Head of caudate nucleus (tissue), 42 donors: ENCODE data around the gene ACTN3.
"Not testable (repeated sequence)": the region's sequence is repeated elsewhere in the genome, so short reads cannot be mapped to it uniquely, and the experiment has no call there.

ENCODE experiments used
- DNase-seq, 42 donors: peaks; one replicate each; pipeline versions ENCODE4 v3.0.0 to v3.0.0-alpha.2; 2020 to 2021; ENCODE audit warnings: mixed read lengths in 7 of 42
- intact Hi-C: fragments of 100-400 bp; cut with DNase I; formaldehyde crosslinking; loops from one replicate; pipeline ENCODE4 v1.15.0; 2022

Gene ACTN3

DNA sequence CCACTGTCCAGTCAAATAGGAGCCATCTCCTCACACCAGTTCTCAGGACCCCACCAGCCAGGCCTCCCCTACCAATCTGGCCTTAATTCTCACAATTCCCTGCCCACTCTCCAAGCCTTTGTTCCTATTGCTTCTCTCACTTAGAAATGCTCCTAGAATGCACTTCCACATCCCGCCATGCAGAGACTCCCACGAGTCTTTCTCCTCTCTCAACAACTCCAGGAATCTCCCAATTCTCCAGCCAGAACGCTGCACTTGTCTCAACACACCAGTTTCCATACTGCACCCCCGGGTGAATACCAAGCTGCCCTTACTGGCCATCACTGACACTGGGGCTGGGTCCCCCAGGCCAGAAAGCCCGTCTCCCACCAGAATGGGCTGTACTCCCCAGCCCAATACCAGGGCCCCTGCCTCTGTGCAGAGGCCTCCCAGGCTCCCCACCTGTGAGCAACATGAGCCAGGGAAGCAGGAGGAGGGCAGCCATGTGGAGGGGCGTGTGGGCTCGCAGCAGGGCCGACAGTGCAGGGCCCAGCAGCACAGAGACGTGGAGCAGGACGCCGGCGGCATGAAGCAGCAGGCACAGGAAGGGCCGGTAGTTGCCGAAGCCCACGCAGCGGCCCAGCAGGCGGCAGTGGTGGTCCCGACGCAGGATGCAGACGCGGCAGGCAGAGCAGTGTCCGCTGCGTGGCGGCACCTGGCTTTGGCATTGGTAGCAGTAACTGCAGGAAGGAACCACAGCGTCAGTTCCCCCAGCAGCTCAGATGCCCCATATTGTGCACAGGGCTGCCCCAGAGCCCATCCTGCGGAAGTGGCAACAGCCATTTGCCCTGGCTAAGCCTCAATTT is 3.2 kb upstream of the ACTN3 start:
- peak in 25 of 42 donors; percentile 13 to 64 (median 44) for DNase-seq
- intact Hi-C loops, result no loop called here

DNA sequence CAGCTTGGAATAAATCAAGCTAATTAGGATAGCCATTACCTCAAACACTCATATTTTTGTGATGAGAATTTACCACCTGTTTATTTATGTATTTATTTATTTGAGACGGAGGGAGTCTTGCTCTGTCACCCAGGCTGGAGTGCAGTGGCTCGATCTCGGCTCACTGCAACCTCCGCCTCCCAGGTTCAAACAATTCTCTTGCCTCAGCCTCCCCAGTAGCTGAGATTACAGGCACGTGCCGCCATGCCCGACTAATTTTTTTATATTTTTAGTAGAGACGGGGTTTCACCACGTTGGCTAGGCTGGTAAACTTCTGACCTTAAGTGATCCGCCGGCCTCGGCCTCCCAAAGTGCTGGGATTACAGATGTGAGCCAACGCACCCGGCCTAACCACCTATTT is 1.8 kb upstream of the ACTN3 start:
- intact Hi-C loops, DNase-seq: not testable (repeated sequence)

DNA sequence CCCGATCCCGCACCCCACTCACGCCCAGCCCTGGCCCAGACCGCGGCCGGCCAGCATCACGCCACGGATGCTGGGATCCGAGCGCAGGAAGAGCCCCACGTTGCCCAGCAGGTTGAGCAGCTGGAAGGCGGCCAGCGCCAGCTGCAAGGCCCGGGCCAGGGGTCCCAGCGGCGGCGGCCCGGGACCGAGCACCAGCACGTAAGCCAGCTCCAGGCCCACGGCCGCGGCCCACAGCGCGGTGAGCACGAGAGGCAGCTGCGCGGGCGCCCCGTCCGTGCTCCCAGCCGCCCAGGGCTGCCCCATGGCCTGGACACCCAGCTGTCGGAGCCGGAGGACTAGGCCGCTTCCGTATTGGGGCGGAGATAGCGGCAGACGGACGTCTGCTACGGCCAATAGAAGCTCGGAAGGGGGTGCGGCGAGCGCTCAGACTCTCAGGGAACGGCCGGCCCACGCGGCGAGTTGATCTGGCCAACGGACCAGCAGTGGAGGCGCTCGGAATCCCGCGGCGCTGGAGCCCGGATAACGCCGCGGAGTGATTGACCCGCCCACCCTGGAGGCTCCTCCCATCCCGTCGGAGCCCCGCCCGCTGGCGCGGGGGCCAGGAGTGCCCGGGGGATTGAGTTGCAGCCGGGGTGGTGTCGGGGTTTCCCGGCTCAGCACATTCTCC is 869 bp upstream of the ACTN3 start, which contains the start of gene ZDHHC24:
Gene ZDHHC24 (minus strand): TSS at position 348 of the 667 bp plus-strand sequence. CDS start 45 bp downstream, at position 303.
- DNase-seq, result peak; percentile 90 to 98 (median 96)
- intact Hi-C loops, result no loop called here

DNA sequence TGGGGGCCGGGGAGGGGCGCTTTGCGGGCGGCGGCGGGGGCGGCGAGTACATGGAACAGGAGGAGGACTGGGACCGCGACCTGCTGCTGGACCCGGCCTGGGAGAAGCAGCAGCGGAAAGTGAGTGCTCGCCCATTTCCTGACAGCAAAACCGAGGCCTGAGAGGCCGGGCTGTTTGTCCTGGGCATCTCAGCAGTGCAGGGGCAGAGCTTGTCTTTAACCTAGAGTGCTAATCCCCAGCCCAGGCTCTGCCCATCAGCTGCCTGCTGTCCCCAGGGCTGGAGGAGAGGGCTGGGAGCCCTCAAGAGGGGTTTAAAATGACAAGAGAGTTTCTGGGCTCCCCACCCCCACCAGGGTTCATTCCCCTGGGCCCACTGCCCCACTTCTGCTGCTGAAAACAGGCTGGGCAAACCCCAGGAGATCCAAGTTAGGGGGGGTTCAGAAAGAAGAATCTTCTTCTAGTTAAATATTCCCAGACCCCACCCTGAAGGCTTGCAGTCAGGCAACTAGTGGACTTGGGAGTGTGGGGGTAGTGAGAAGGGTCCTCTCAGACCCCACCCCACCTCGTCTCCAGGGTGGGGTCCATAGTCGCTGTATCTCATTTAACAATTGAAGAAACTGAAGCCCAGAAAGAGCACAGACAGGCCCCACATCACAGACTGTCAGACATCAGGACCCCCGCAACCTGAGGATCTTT is 411 bp downstream of the ACTN3 start:
- intact Hi-C loops, result no loop called here
- no peak for DNase-seq

DNA sequence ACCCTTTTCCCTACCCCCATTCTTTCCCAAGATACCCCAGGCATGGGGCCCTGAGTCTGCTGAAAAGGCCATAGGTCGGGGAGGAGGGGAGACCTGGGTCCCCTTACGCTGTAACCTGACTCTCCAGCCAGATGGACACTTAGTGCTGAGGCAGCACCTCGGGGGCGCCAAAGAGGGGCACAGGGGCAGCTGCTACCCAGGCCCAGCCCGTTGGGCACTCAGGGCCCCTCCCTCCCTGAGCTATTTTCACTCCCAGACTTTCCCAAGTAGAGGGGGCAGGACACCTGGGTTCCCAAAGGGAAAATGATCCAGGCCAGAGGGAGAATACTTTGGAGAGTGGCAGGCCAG is 933 bp downstream of the ACTN3 start:
- no peak for DNase-seq
- intact Hi-C loops, result no loop called here

DNA sequence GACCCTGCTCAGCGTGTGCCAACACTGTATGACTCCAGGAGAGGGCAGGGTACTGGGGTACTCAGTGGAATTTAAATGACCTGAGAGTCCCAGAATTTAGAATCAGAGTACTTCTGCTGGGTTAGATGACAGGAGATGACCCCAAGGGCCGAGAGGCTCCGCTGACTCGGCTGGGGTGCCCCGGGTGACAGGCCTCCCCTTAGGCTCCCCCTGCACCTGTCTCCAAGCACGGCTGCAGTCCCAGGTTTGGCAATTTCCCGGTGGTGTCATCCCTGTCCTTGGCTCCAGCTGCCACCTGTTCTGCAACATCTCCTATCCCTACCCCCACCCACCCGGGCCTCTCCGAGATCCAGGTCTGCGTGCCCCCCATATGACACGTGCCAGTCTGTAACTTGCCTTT is 1.3 kb downstream of the ACTN3 start:
- no peak for DNase-seq
- intact Hi-C loops, result no loop called here

DNA sequence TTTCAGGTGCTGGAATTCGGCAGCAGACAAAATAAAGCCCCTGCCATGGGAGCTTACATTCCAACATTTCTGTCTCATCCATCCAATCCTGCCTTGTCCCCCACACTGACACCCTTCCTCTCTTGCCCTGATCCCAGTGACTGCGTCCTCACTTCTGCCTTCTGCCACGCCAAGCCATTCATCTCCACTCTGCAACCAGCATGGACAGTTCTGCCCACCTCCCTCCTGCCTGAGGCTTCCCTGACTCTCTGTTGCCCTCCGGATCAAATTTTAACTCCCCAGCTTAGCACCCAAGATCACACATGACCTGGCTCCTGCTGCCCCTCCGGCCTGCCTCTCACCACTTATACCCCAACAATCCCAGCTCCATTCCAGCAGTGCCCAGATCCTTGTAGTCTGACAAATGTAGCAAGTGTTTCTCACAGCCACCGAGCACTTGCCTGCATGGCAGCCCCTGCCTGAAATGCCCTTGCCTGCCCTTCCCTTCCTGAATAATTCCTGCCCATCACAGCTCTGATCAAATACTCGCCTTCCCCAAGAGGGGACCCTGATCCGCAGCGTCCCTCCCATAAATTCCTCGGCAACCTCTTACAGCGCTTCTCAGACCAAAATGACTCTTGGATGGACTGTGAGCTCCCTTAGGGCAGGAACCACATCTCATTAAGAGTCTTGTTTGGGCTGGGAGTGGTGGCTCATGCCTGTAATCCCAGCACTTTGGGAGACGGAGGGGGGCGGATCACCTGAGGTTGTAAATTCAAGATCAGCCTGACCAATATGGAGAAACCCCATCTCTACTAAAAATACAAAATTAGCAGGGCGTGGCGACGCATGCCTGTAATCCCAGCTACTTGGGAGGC is 2.3 kb downstream of the ACTN3 start:
- intact Hi-C loops, result no loop called here

DNA sequence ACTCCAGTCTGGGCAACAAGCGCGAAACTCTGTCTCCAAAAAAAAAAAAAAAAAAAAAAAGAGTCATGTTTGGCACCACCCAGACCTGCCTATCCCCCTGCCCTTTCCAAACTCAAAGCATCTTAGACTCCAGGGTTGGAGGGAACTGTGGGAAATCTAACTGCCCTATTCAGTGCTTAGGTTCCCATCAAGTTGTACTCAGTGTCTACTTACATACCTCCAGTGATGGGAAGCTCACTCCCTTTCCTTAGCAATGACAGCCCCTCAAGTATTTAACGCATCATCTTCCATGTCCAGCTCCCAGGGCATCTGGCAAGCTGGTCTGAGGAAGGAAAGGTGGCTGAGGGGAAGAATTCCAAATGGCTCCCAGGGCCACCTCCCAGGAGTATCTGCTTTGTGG is 3.0 kb downstream of the ACTN3 start:
- no peak for DNase-seq
- intact Hi-C loops, result no loop called here

More for the DNA sequence above, 2.3 kb downstream of the ACTN3 start:
- no peak for DNase-seq

DNA sequence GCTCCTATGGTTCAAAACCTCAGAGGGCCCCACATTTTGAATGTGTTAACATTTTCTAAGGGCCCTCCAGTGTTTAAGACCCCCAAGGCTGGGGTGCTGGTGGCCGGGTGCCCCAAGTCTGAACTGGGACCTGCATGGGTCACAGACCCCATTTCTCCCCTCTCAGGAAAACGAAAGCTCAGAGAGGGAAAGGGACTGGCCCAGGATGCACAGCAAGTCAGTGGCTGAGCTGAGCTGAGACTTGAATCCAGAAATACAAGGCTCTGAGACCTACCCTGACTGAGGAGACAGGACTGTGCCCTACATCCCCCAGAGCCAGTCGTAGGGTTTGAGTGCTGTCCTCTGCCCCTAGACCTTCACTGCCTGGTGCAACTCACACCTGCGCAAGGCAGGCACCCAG is 4.2 kb downstream of the ACTN3 start:
- intact Hi-C loops, result no loop called here

DNA sequence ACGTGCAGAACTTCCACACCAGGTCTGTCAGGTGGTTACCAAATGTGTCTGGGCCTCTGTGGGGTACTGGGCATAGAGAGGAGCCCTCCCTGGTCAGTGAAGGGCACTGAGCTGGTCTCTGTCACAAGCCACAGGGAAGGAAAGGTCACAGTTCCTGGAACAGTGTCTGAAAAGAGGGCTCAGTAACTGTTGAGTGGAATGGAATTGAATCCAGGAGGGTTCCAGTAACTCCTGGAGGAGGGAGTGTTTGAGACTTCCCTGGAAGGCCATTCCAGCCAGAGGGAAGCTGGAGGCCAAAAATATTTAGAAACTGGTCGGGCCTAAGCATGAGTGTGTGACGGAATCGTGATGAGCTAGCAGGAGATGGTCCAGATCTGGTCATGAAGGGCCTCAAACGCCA is 7.9 kb downstream of the ACTN3 start:
- intact Hi-C loops, result no loop called here
- DNase-seq, result no peak

More for the DNA sequence above, 4.2 kb downstream of the ACTN3 start:
- DNase-seq, result no peak

DNA sequence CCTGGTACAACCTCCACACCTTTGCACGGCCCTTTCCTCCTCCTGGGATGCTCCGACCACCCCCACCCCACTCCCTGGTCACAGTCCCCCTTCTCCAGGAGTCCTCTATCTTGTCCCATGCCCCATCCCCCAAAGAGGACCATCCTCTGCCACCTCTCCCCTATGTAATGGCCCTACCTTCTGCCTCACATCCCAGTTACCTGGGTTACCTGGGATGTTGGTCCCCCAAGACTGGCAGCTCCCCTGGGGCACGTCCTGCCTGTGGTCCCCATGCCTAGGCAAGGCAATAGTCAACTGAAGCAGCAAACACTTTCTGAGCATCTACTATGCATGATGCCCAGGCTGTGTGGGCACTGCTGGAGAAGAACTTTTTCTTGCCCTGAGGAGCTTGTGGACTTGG is 8.7 kb downstream of the ACTN3 start:
- intact Hi-C loops, result no loop called here
- DNase-seq, result no peak

DNA sequence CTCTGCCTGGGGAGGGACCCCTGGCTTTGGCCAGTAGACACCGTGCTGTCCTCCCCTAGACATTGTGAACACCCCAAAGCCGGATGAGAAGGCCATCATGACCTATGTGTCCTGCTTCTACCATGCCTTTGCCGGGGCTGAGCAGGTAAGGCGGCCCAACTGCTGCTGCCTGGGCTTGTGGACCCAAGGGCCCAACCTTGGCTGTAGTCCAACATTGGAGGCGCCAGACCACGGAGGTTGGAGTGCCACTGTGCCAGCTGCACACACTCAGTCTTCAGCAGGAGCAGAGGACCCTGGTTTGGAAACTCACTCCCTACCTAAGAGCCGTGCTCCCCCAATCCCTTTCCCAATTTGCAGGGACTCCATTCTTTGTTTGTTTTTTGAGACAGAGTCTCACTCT is 9.4 kb downstream of the ACTN3 start:
- intact Hi-C loops, result no loop called here
- DNase-seq, result no peak

DNA sequence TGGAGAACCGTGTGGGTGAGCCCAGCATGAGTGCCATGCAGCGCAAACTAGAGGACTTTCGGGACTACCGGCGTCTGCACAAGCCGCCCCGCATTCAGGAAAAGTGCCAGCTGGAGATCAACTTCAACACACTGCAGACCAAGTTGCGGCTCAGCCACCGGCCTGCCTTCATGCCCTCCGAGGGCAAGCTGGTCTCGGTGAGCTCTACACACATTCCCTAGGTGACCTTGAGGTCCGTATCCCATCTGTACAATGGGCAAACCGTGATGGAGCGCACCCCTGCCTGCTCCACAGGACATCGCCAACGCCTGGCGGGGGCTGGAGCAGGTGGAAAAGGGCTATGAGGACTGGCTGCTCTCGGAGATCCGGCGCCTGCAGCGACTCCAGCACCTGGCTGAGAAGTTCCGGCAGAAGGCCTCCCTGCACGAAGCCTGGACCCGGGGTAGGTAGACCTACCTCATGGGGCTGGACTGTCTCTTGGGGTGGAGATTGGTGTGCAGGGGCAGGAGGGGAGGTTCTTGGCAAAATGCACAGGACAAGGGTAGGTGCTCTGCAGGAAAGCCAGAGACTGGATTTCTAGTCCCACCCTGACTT is 11.1 kb downstream of the ACTN3 start:
- intact Hi-C loops, result no loop called here

DNA sequence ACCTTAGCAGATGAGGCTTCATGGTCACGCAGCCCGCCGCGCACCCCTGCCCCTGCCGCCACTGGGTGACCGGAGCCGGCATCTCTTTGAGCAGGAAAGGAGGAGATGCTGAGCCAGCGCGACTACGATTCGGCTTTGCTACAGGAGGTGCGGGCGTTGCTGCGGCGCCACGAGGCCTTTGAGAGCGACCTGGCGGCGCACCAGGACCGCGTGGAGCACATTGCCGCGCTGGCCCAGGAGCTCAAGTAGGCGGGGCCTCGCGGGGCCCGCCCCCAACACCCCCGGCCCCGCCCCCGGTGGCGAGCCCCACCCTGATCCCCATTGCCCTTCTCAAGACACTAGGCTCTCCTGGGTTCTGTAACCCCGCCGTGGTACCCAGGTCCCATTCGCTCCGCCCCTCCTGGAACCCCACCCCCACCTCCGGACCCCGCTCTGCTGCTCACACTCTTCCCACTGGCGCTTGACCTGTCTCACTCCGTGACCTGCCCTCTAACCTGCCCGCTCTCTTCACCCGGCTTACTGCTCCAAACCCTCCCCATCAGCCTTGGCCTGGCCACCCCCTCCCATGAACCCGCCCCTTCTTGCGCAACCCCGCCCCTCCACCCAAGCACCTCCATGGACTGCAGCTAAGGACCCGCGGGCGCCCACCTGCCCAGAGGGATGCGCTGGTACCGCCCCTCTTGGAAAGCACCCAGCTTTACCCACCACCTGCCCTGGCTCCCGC is 12.6 kb downstream of the ACTN3 start:
- intact Hi-C loops, result no loop called here
- peak in 4 of 42 donors; percentile 17 to 60 (median 36) for DNase-seq

More for the DNA sequence above, 11.1 kb downstream of the ACTN3 start:
- no peak for DNase-seq

DNA sequence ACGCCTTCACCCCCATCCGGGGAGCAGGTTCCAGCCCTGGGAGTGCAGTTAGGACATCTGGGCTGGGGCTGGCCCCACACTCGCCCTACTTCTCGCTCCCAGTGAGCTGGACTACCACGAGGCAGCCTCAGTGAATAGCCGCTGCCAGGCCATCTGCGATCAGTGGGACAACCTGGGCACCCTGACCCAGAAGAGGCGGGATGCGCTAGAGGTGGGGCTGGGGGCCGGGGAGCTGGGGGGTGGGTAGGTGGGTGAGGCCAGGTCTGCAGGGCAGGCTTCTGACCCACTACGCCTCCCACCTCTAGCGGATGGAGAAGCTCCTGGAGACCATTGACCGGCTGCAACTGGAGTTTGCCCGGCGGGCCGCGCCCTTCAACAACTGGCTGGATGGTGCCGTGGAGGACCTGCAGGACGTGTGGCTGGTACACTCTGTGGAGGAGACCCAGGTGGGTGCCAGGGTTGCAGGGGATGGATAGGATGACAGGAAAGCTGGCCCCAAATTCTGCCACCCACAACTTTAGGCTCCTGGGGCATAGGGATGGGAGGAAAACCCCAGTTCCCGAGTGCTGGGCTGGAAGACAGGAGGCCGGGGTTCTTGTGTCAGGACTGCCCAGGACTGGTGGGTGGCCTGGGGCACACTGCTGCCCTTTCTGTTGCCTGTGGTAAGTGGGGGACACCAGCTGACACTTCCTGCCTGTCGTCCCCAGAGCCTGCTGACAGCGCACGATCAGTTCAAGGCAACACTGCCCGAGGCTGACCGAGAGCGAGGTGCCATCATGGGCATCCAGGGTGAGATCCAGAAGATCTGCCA is 13.4 kb downstream of the ACTN3 start:
- DNase-seq, result no peak
- intact Hi-C loops, result no loop called here

DNA sequence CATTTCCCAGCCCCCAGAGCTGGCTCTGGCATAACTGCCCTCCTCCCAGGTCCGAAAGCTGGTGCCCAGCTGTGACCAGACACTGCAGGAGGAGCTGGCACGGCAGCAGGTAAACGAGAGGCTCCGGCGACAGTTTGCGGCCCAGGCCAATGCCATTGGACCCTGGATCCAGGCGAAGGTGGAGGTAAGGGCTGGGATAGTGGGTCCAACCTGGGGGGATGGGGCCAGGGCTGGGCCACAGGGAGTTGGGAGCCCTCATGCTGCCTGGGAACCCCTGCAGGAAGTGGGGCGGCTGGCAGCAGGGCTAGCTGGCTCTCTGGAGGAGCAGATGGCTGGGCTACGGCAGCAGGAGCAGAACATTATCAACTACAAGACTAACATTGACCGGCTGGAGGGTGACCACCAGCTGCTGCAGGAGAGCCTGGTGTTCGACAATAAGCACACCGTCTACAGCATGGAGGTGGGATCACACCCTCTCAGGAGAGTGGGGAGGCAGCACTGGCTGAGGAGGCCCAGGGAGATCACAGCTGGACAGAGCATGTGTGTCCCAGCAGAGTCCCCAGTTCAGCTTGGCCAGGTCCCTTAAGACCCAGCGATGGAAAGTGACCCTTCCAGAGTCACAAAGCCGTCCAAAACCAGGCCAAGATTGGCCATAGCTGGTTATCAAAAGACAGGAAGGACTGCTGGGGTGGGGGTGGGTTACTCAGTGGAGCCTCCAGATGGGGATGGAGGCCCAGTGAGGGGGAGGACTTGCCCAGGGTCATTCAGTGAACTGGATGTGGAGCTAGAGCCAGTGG is 14.7 kb downstream of the ACTN3 start:
- no peak for DNase-seq
- intact Hi-C loops, result no loop called here

DNA sequence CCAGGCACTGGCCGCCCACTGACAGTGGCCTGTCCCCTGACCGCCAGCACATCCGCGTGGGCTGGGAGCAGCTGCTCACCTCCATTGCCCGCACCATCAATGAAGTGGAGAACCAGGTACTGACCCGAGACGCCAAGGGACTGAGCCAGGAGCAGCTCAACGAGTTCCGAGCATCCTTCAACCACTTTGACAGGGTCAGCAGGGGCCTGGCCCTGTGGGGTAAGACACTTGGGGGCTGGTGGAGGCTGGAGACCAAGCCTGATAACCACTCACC is 15.2 kb downstream of the ACTN3 start:
- DNase-seq, result no peak
- intact Hi-C loops, result no loop called here
